ENCODE data around the gene PLEK. TPM values are rescaled to one million over a fixed set of nuclear protein-coding genes. Genes with fewer than 3 reads are reported as not detected.

Gene PLEK
- total RNA-seq, 1 donor from 2014 or later, result 3.7 TPM

DNA sequence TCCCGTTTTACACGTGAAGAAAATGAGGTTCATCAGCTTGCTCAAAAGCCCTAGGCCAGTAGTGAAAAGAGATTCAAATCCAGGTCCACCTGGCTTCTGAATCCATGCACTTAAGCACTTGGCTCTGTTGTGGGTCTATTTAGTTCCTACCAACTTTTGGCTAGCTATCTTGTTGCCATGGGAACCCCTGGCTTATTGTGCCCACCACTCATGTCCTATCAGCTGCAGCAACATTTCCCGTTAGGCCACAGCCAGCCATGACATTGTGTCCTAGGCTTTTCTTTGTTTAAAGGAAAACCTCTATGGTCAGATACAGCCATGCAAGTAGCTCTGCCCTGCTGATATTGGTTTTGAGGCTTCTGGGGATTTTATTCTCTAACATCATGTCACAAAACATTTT, 49.8 kb downstream of the PLEK start:
- no peak for DNase-seq (ENCODE audit: low spot score)

DNA sequence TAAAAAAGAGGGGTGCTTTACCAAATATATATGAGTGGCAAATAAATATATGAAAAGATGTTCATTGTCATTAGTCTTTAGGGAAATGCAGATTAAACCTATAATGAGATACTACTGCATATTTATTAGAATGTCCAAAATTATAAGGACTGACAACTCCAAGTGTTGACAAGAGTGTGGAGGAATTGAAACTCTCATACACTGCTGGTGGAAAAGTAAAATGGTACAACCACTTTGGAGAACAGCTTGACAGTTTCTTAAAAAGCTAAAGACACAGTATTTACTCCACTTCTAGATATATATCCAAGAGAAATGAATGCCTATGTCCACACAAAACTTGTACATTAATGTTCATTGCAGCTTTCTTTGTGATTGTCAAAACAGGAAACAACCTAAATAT, 50.4 kb downstream of the PLEK start:
- no peak for DNase-seq (ENCODE audit: low spot score)

DNA sequence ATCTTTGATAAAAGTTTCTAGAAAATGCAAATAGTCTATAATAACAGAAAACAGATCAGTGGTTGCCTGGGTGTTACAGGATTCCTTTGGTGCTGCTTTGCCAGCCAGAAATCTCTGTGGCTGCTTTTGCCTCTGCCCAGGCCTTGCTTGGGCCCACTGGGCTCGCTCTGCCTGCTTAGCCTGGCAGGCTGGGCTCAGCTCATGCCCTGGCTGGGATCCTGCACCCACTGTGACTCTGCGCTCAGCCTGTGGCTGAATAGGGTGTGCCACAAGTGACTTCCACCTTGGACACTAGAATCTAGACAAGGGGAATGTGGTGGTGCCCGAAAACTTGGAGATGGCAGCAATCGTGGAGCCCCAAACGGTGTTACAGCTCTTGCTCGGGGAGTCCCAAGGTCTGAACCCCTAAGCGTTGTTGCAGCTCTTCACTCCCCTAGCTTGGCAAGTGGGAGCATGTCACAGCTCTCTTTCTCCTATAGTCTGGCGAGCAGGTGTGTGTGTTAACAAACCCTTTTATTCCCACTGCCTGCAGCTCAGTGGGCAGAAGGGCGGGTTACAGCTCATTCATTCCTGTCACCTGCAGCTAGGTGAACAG, 51.1 kb downstream of the PLEK start:
- no peak for DNase-seq (ENCODE audit: low spot score)

DNA sequence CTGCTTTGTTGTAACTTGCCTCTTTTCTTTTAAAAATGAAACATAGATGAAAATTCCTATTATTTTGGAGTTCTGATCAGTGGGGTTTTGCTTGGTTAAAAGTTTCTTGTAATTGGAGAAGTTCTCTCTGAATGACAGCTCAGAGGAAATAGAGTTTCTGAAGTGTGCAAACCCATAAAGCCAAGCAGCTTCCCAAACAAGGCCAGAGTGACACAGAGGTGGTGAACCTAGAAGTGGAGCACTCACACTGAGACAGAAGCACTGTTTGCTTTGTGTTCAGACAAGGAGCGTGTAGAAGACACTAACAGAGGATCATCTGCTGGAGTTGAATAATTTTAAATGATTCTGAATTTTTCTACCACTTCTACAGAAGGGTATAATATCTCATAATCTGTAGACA, 52.8 kb downstream of the PLEK start:
- no peak for DNase-seq (ENCODE audit: low spot score)

DNA sequence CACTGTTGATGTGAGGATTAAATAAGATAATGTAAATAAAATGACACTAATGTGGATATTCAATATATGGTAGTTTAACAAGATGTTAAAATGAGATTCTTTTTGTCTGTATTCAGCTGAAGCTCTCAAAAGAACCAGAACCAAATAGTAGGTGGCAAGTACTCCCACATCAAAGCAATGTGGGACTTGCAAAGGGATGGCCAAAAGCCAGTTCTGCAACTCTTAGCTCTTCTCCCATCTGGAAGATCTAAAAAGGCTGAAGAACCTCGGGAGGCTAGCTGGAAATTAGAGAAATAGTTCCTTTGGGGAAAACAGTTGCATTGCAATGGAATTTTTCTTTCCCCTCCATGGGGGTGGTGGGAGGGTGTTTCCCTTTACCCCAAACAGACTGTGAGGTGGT, 53.3 kb downstream of the PLEK start:
- DNase-seq (ENCODE audit: low spot score), result no peak

DNA sequence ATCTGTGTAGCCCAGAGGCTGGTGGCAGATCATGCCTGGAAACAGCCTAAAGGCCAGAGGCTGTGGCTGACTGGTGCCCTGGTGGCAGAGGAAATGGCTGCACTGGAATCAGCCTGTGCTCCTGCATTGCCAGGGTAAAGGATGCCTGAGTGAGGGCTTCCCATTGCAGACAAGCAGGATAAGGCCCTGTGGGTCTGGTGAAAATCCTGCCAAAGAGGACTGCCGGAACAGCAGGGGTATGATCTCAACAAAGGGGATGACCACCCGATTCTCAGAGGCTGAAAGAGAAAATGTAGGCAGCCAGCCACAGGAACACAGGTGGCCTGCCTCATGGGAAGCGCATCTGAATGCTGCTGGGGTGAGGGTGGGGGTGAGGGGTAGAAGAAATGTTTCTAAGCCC, 53.8 kb downstream of the PLEK start:
- no peak for DNase-seq (ENCODE audit: low spot score)

DNA sequence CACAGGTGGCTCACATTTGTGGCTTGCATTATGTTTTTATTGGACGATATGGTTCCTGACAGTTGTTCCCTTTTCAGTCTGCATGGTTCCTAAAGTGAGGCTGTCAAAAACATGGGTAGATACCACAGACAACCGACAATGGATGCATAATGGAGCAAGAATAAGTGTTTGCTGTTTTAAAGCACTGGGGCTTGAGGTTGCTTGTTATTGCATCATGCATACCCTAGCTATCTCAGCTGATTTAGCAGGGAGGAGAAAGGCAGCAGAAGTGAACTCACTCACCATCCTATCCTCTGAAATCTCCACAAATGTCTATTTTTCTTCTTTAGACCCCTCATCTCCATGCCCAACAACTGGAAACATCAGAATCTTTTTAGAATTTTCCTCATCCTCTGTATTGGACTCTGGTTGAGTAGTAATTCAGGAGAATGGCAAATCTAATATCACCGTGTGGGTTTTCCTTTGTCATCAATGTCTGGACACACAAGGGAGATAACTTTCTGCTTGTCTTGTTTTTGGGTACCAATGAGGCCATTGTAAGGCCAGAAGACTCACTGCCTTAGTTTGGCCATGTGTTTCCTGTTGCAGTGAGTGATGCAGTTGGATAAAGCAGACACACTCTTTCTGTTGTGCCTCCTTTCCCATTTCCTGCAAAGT, 55.3 kb downstream of the PLEK start:
- DNase-seq (ENCODE audit: low spot score), result no peak

DNA sequence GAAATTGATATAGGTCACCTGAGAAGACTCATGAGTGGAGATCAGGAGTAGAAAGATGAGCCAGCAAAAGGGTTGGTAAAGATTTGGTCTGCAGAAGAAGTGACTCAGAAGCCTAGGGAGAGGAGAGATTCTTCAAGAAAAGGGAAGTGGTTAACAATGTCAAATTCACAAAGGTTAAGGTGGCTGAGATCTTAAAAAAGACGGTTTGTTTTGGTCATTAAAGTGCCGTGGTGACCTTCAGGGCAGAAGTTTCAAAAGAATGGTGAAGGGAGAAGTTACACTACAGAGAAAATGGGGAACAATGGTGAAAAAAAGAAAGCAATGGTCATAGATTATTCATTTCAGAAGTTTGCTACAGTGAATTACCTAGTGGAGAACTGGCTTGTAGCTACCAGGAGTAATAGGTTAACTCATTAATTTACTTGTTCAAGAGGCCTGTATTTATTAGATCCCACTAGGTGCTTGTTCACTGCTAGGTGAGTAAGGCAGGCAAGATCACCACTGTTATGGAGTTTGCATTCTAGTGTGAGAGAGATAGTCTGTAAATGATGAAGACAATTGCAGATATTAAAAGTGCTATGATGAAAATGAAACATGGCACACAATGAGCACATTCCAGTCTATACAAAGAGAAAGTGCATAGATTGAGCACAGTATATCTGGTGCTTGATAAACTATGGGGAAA, 59.0 kb downstream of the PLEK start:
- DNase-seq (ENCODE audit: low spot score), result no peak

DNA sequence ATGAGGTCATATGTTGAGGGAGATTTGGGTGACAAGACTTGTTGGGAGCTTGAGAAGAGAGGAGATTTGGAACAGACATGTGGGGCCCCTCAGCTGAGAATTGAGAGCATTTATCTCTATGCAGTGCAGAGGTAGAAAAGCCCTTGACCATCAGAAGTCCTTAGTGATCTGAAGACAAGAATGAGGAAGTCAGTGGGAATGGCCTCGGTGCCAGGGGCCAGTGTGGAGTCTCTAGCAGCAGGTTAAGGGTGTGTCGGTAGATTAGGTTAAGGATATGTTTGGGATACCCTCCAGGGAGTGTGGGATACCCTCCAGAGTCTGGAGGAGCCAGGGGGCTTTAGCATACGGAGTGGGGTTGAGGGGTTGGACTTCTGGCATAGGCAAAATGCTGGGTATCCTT, 60.4 kb downstream of the PLEK start:
- DNase-seq (ENCODE audit: low spot score), result no peak

DNA sequence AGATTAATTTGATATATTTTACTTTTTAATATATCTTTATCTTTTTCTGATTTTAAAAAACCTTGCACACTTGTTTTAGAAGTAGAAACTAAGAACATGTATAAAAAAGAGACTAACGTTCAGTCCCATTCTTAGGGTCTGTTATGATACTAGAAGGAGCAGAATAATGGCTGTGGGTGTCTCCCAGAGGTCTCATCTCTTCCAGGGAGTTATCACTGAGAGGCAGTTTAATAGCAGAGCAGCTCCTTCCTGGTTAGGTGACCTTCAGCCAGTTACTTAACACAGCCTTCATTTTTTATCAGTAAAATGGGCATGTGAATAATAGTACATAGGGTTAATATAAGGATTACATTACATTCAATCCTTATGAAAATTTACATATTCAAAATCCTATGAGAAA, 61.4 kb downstream of the PLEK start:
- no peak for DNase-seq (ENCODE audit: low spot score)

DNA sequence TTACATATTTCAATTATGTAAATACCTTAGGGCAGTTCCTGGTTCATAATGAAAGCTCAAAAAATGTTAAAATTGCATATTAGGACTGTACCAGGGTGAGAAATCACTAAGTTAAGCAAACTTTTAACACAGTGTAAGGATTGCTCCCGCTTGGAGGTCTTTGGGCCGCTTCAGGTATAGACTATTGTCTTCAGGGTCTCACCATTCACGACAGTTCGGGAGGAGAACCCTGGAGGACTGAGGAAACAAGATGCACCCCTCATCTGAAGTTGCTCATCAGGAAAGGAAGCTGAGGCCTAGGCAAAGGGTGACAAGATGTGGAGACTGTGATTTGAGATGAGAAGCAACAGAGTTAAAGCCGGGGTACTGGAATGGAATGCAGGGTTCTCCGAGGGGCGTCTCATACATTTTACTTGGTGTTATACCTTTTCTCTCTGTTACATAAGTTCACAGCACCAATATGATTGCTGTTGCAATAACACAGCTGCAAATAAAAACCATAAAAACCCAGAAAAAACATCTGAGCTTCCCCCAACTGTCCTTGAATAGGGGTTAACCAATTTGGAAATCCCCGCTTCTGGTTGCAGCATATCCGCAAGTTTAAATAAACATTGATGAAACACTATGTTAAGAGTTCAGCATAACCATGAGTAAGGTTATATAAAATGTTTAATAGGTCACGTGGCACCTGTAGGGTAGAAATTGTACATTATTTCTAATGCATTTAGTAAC, 61.9 kb downstream of the PLEK start:
- no peak for DNase-seq (ENCODE audit: low spot score)

DNA sequence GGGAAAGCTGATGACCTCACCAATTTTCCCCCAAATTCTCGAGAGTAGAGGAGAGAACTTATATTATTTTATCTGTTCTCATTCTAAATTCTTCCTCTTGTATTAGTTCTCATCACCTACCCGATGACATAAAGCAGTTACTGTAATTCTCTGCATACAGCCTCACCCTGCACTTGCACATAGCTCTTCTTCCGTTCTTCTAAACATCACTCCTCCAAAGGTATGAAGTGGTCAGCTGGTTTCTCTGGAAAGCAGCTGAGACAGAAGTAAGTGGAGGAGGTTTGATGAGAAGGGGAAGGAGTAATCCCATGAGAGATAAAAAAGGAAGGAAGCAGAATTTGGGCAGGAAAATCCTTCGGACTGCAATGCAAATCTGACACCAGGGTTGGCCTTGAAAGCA, 63.0 kb downstream of the PLEK start:
- DNase-seq (ENCODE audit: low spot score), result no peak

DNA sequence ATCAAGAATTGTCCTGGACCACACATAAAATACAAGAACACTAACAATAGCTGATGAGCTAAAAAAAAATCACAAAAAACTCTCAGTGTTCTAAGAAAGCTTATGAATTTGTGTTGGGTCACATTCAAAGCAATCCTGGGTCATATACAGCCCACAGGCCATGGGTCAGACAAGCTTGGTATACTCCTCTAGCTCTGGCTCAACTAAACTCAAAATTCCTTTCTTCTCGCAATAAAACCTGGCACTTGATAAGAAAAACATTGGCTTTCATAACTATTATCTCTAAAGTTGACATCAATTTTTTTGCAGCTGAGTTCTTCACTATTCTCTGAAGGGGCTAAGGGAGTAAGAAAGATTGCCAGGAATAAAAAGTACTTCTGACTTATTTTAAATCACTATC, 63.7 kb downstream of the PLEK start:
- no peak for DNase-seq (ENCODE audit: low spot score)

DNA sequence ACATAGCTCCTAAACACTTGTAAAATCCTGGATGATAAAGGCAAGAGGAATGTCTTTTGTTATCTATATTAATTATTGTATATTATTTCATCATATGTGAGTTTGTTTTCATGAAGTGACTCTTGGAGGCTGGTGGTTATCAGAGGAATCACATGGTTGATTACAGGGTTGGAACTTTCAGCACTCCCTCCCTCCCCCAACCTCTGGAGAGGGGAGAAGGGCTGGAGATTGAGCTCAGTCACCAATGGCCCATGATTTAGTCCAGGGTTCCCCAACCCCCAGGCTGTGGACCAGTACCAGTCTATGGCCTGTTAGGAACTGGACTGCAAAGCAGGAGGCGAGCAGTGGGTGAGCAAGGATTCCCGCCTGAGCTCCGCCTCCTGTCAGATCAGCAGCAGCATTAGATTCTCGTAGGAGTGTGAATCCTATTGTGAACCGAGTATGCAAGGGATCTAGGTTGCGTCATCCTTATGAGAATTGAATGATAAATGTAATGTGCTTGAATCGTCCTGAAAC, 64.3 kb downstream of the PLEK start:
- DNase-seq (ENCODE audit: low spot score), result no peak

DNA sequence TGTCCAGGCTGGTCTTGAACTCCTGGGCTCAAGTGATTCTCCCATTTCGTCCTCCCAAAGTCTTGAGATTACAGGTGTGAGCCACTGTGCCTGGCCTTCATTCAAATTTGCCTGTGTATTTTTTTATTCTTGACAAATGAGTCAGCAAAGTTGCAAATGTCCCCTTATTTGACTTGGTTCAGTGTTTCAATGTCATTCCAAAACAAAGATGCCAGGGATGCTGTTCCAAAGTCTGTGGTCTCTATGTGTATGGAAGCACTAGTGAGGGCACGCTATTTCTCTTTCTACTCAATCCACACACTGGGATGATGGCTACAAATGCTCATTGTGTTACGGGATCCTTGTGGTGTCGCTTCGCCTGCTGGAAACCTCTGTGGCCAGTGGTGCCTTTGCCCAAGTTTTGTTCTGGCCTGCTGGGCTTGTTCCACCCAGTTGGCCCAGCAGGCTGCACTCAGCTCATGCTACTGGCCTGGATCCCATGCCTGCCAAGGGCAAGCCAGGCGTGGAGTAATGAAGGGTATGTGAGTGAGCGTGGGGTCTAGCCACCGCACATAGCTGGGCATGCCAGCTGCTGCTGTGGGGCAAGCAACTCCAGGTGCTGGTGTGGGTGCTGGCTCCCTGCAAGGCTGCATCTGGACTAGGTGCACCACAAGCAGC, 66.4 kb downstream of the PLEK start:
- DNase-seq (ENCODE audit: low spot score), result no peak

DNA sequence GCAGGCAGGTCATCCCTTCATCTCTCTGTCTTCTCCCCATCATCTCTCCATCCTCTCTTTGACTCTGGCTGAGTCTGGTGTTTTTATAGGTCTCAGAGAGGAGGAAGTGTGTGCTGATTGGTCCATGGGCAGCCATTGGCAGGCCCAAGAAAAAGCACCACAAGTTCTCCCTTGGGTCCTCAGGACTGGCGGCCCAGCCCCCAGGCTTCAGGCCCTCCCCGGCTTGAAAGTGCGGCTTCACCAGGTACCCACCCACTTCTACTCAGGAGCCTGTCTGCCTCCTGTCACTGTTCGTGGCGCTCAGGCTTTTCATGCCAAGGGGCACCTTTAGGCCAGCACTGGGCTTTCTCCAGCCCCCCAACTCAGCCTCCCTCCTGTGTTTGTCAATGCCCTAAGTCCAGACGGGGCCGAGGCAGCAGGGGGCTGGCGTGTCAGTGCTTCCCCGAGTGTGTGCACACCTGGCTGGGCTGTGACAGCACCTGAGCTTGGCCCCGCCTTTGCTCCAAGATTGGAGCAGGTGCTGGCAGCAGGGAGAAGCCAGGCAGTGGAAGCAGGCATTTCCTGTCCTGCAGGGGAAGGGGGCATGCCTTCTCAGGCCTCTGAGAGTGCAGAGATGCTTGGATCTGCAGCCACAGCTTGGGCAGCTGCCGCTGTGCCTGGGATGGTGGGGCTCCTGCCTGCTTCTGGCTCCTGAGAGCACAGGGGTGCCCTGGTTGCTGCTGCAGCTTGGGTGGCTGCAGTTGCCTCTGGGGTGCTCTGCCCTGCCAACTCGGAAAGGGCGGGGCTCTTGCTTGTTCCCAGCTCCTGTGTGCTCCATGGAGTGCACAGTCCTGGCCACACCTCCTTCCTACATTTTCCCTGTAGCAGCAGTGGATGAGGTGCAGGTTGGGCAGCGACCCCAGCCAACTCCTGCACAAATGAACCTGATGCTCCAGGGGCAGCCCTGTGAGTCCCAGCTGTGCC, 67.9 kb downstream of the PLEK start:
- no peak for DNase-seq (ENCODE audit: low spot score)

DNA sequence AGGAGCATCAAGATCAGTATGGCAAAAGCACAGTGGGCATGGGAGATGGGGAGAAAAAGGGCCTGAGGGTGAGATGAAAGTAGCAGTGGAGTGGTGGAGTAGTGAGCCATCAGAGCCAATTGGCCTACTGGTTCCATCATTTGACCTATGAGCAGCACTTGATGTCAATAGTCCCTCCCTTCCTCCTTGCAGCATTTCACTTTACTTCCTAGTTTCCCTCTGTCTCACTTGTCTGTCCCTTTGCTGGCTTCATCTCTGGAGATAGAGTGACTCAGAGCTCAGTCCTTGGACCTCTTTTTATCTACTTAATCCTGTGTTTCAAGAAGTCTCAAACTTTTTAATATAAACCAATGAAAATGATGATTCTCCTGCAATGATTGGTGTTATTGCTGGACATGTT, 69.9 kb downstream of the PLEK start:
- no peak for DNase-seq (ENCODE audit: low spot score)

DNA sequence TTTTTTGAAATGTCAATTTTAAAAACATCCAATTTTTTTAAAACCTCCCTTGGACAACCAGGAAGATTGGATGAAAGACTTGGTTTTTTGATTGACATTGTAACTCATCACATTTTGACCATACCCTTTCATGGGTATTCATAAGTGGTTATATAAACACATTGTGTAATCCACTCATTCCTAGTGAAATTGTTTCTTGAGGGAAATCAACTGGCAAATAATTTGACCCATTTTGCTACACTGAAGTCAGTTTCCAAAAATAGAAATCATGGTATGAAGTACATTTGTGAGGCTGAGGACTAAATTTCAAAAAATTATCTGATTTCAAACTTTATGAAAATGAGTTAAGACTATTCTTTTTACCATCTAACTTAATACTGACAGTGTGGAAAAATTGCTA, 70.5 kb downstream of the PLEK start:
- DNase-seq (ENCODE audit: low spot score), result no peak

DNA sequence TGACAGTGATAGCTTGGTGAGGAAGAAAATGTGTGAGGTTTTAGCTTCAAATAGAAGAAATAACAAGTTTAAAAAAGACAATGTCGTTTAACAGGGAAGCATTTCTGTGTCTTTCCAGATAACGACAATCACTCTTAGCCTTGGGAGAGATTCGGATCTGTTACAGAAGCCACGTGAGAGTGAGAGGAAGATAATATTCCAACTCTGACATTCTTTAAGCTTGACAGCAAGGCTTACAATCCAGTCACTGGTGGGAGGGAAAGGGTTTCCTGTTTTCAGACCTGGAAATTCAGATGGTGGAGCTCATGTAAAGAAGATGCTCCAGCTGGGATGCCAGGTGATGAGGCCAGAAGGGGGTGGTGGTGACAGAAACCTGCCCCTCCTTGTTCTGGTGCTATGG, 71.2 kb downstream of the PLEK start:
- no peak for DNase-seq (ENCODE audit: low spot score)

DNA sequence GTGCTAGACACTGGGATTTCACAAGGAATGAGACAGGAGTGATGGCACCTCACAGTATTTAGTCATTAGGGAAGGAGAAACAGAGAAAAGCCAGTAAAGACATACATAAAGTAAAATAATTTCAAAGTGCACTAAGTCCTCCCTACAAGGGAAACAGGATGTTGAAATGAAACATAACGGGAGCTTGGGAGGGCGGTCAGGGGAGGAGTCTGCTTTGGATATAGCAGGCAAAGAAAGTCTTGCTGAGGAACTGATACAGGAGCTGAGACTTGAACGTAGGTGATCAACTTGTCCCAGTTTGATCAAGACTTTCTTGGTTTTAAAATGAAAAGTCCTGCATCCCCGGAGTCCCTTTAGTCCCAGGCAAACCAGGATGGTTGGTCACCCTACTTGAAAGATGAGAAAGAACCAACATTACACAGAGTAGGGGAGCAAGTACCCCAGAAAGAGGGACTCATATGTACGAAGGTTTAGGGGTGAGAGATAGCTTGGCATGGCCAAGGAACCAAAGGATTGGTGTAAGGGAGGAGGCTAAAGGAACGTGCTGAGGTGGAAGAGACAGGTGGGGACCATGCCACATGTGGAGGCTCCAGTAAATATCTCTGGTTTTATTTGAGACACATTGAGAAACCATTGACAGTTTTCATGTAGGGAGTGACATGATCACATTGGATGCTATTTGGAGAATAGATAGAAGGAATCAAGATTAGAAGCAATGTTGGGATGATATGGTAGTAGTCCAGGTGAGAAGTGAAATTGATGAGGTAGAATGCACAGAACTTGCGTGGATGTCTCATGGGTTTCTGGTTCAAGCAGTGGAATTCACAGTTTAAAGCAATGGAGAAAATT, 73.6 kb downstream of the PLEK start:
- DNase-seq (ENCODE audit: low spot score), result no peak

All from ureter (tissue), 1 donor.